Sigmoid colon (tissue), 4 donors: ENCODE results near the gene MKNK1.

Experiments
- CTCF ChIP-seq, 4 experiments: fragments of 450-650 bp in 3 of 4; fragments of 200-600 bp in 1 of 4; IDR thresholded peaks; one replicate each; pipeline ENCODE4 v1.5.1; 2016 to 2019; ENCODE audit warnings: antibody characterized with exemption in 4 of 4, mild to moderate bottlenecking in 3 of 4, moderate library complexity in 2 of 4
- EP300 ChIP-seq, 4 donors: sonication (generic); formaldehyde crosslinking; IDR thresholded peaks; one replicate each; pipeline ENCODE4 v1.6.1; 2017; ENCODE audit warnings: antibody characterized with exemption in 4 of 4
- POLR2A ChIP-seq, 2 donors: fragments of 450-650 bp; IDR thresholded peaks; one replicate each; pipeline ENCODE4 v1.6.1; 2016; ENCODE audit warnings: antibody characterized with exemption in 2 of 2, mild to moderate bottlenecking in 2 of 2, moderate library complexity in 2 of 2
- POLR2AphosphoS5 ChIP-seq, 4 donors: sonication (generic); formaldehyde crosslinking; IDR thresholded peaks; one replicate each; pipeline ENCODE4 v1.6.1; 2017; ENCODE audit warnings: antibody characterized with exemption in 4 of 4

GRCh38 chr1:46544561-46545240, 59.4 kb downstream of the MKNK1 start:
- TF ChIP-seq CTCF (IDR thresholded peaks at IDR 0.05) = no peak
- no peak for TF ChIP-seq POLR2A (IDR thresholded peaks at IDR 0.05)
- no peak for TF ChIP-seq POLR2AphosphoS5 (IDR thresholded peaks at IDR 0.05)
- no peak for TF ChIP-seq EP300 (IDR thresholded peaks at IDR 0.05)
